ENCODE data around the gene PDHX.

Gene PDHX

DNA sequence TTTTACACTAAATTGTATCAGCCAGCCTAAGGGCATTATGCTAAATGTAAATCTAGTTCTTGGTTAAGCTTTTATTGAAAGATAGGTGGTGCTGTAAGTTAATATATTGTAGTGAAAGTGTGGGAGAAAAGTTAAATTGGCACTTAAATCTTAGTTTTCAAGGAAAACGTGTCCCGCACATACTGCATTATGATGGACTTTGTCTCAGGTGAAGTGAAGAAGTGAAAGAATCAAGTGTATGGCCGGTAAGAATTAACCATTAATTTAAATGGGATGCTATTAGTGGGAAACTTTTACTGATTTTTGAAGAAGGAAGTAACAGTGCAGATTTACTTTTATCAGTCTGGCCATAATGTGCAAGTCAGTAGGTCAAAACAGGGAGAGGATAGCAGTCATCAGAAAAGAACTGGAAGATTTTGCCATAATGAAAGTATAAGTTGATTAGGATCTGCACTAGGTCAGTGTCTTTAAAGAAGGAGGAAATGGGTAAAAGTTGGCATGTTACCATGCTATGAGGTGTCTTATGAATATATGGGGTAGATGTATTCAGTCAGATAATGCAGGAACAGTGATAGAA is 81.6 kb downstream of the PDHX start:
- peak; percentile 61 to 69 for DNase-seq (ENCODE audit: low read depth in 2 of 2)

GRCh38 chr11:34999453-34999852 is 83.0 kb downstream of the PDHX start:
- no peak overlapping the region for H3K4me3 ChIP-seq (replicated peaks in 1 of 2; ENCODE audit: low read depth in 2 of 2, low read length in 2 of 2)
- TF ChIP-seq, protein P1, sequence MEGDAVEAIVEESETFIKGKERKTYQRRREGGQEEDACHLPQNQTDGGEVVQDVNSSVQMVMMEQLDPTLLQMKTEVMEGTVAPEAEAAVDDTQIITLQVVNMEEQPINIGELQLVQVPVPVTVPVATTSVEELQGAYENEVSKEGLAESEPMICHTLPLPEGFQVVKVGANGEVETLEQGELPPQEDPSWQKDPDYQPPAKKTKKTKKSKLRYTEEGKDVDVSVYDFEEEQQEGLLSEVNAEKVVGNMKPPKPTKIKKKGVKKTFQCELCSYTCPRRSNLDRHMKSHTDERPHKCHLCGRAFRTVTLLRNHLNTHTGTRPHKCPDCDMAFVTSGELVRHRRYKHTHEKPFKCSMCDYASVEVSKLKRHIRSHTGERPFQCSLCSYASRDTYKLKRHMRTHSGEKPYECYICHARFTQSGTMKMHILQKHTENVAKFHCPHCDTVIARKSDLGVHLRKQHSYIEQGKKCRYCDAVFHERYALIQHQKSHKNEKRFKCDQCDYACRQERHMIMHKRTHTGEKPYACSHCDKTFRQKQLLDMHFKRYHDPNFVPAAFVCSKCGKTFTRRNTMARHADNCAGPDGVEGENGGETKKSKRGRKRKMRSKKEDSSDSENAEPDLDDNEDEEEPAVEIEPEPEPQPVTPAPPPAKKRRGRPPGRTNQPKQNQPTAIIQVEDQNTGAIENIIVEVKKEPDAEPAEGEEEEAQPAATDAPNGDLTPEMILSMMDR (IDR thresholded peaks at IDR 0.05; ENCODE audit: low read depth, low read length): no peak
- DNase-seq (ENCODE audit: low read depth in 2 of 2): peak in 1 of 2 donors; percentile 17

More for the DNA sequence above, 81.6 kb downstream of the PDHX start:
- TF ChIP-seq, protein P1 (IDR thresholded peaks at IDR 0.05; ENCODE audit: low read depth, low read length): peak; percentile 34
- no peak overlapping the region for H3K4me3 ChIP-seq (replicated peaks in 1 of 2; ENCODE audit: low read depth in 2 of 2, low read length in 2 of 2)

DNA sequence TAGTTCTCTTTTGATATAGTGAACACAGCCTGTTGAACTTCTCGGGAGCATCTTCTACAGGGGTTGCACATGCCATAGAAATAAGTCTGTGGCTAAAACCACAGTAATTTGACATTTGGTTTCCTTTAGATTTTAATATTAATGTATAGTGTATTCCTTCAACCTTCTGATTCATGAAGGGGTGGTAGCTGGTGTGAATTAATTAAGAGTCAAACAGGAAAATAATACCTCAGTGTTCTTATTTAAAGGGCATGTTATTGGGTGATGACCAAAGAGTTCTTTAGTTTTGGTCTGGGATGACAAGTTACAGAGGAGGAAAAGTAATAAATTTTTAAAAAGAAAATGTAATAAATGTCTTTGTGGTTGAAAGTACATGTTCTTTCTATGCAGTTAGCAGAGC is 86.8 kb downstream of the PDHX start:
- no peak overlapping the region for H3K4me3 ChIP-seq (replicated peaks in 1 of 2; ENCODE audit: low read depth in 2 of 2, low read length in 2 of 2)
- DNase-seq (ENCODE audit: low read depth in 2 of 2): no peak
- TF ChIP-seq, protein P1 (IDR thresholded peaks at IDR 0.05; ENCODE audit: low read depth, low read length): no peak

DNA sequence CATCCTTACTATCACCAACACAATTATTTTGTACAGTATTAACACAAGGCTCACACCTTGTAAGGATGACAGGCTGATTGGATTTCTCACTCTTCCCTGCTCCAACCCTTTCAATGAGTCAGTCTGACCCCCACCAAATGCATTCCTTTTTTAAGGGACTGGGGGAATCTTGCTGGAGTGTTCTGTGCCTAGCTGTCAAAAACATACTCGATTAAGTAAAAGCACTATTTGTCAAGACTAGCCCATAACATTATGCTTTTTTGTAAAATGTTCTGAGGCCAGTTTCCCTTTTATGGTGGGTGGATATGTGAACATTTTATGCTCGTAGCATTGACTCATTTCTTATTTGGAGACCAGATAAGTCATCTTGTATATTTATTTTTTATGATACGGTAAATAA is 87.2 kb downstream of the PDHX start:
- TF ChIP-seq, protein P1 (IDR thresholded peaks at IDR 0.05; ENCODE audit: low read depth, low read length): no peak
- no peak for DNase-seq (ENCODE audit: low read depth in 2 of 2)
- no peak overlapping the region for H3K4me3 ChIP-seq (replicated peaks in 1 of 2; ENCODE audit: low read depth in 2 of 2, low read length in 2 of 2)

- TF ChIP-seq, protein P1 (IDR thresholded peaks at IDR 0.05; ENCODE audit: low read depth, low read length): no peak
- DNase-seq (ENCODE audit: low read depth in 2 of 2): no peak
- no peak overlapping the region for H3K4me3 ChIP-seq (replicated peaks in 1 of 2; ENCODE audit: low read depth in 2 of 2, low read length in 2 of 2)
These were observed 88.8 kb downstream of the PDHX start for GRCh38 chr11:35005141-35005780.

DNA sequence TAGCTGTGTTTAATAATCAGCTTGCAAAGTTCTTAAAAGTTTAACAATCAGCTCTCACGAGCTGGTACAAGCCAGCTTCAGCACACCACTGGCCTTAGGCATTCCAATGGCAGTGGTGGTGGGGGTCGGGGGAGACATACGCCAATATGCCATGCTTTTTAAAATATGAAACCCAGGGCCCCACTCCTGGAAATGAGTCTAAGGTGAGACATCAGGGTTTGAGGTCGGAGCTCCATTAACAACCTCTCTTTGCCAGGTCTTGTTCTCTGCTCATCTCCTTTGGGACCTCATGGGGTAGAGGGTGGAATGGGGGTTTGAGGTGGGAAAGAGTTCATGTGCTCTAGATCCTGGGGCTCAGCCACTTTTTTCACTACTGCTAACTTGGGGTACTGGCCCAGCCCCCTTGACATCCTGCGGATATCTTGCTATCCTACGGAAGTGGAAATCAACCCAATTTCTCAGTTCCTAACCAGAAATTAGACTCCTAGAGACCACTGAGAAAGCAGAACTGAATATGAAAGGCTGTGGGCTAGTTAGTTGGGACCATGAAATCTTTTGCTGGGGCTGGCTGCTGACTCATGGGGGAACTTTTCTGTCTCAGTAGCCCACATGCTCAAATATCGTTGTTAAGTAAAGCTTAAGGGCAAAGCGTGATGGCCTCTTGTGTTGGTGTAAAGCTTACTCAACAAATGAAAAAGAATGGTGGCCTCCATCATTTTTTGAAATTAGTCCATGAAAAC is 90.1 kb downstream of the PDHX start:
- TF ChIP-seq, protein P1 (IDR thresholded peaks at IDR 0.05; ENCODE audit: low read depth, low read length): no peak
- no peak for DNase-seq (ENCODE audit: low read depth in 2 of 2)
- H3K4me3 ChIP-seq (replicated peaks in 1 of 2; ENCODE audit: low read depth in 2 of 2, low read length in 2 of 2): no peak overlapping the region
